Ascending aorta (tissue), 2 donors: ENCODE results near the gene SRD5A1. TPM values are rescaled to one million over a fixed set of nuclear protein-coding genes. Genes with fewer than 3 reads are reported as not detected.
A peak's percentile ranks its signal among the peaks of the same experiment; 100 is the strongest.

ENCODE experiments used
- DNase-seq, 2 donors: peaks; one replicate each; pipeline ENCODE4 v3.0.0-alpha.2; 2019; ENCODE audit warnings: low spot score in 2 of 2
- H3K27ac ChIP-seq, 2 donors: fragments of 200-600 bp; sonication (generic); one replicate each; pipeline ENCODE4 v1.5.1; 2016 to 2017; ENCODE audit warnings: mild to moderate bottlenecking in 1 of 2
- H3K27me3 ChIP-seq: fragments of 200-600 bp; sonication (generic); one replicate; pipeline ENCODE4 v1.5.1; 2017
- H3K36me3 ChIP-seq, 2 donors: fragments of 200-600 bp; sonication (generic); one replicate each; pipeline ENCODE4 v1.5.1; 2016
- H3K4me1 ChIP-seq, 2 donors: fragments of 200-600 bp; sonication (generic); one replicate each; pipeline ENCODE4 v1.5.1; 2016 to 2017; ENCODE audit warnings: mild to moderate bottlenecking in 1 of 2
- H3K4me3 ChIP-seq, 2 donors: fragments of 200-600 bp; sonication (generic); one replicate each; pipeline ENCODE4 v1.5.1; 2016 to 2017; ENCODE audit warnings: mild to moderate bottlenecking in 1 of 2
- H3K9me3 ChIP-seq, 2 donors: fragments of 200-600 bp; sonication (generic); one replicate each; pipeline ENCODE4 v1.5.1; 2016
- intact Hi-C: fragments of 100-400 bp; cut with DNase I; formaldehyde crosslinking; loops from one replicate; pipeline ENCODE4 v1.15.1; 2023
- total RNA-seq: library from RNA; depleted of rRNA; stranded (reverse); fragments of >200 nt; gene quantifications from one replicate; pipeline ENCODE4 v1.1.0, GENCODE V29; 2016
- TF ChIP-seq, protein P1 (sequence below), 3 experiments: fragments of 200-600 bp in 2 of 3; fragments of 450-650 bp in 1 of 3; sonication (generic) in 2 of 3; IDR thresholded peaks; one replicate each; pipeline ENCODE4 v1.5.1; 2016 to 2019; ENCODE audit warnings: antibody characterized with exemption in 3 of 3, mild to moderate bottlenecking in 1 of 3, moderate library complexity in 1 of 3

Gene SRD5A1
- total RNA-seq, 1 donor from 2014 or later = 186 TPM

- Histone ChIP-seq H3K36me3 (no peaks in the 10 kb centered on the region), H3K27ac (peak overlapping the region; percentile 88 to 89), H3K27me3 (no peaks in the 10 kb centered on the region), H3K9me3 (no peaks in the 10 kb centered on the region), H3K4me3 (no peak overlapping the region), H3K4me1 (peaks cover 14 to 29% of the 10 kb centered on the region in 2 donors)
- intact Hi-C loops = loop anchor here (2.0 to 10.0 kb wide), 2 partner anchors 72 to 1050 kb away; partner anchors contain the start of genes NSUN2 and SRD5A1
- TF ChIP-seq, protein P1, sequence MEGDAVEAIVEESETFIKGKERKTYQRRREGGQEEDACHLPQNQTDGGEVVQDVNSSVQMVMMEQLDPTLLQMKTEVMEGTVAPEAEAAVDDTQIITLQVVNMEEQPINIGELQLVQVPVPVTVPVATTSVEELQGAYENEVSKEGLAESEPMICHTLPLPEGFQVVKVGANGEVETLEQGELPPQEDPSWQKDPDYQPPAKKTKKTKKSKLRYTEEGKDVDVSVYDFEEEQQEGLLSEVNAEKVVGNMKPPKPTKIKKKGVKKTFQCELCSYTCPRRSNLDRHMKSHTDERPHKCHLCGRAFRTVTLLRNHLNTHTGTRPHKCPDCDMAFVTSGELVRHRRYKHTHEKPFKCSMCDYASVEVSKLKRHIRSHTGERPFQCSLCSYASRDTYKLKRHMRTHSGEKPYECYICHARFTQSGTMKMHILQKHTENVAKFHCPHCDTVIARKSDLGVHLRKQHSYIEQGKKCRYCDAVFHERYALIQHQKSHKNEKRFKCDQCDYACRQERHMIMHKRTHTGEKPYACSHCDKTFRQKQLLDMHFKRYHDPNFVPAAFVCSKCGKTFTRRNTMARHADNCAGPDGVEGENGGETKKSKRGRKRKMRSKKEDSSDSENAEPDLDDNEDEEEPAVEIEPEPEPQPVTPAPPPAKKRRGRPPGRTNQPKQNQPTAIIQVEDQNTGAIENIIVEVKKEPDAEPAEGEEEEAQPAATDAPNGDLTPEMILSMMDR (IDR thresholded peaks at IDR 0.05) = no peak
- no peak for DNase-seq
These were observed 71.8 kb downstream of the SRD5A1 start for GRCh38 chr5:6705088-6705487.

GRCh38 chr5:6705959-6706358, 72.7 kb downstream of the SRD5A1 start:
- no peak for DNase-seq
- H3K9me3 ChIP-seq = no peaks in the 10 kb centered on the region

GRCh38 chr5:6707852-6708251, 74.6 kb downstream of the SRD5A1 start:
- Histone ChIP-seq H3K9me3 (no peaks in the 10 kb centered on the region), H3K27me3 (no peaks in the 10 kb centered on the region), H3K36me3 (no peaks in the 10 kb centered on the region), H3K27ac (no peak overlapping the region), H3K4me3 (no peak overlapping the region), H3K4me1 (peaks cover 14 to 36% of the 10 kb centered on the region in 2 donors)
- TF ChIP-seq, protein P1 (IDR thresholded peaks at IDR 0.05) = no peak
- no peak for DNase-seq
- intact Hi-C loops = loop anchor here (10.0 kb wide), 1 partner anchor 1053 kb away; no protein-coding TSS in a partner anchor

More at GRCh38 chr5:6705959-6706358, 72.7 kb downstream of the SRD5A1 start:
- TF ChIP-seq, protein P1 (IDR thresholded peaks at IDR 0.05) = no peak
- Histone ChIP-seq H3K27ac (peak overlapping the region; percentile 88 to 89), H3K27me3 (no peaks in the 10 kb centered on the region), H3K4me3 (no peak overlapping the region), H3K36me3 (no peaks in the 10 kb centered on the region), H3K4me1 (peaks cover 14 to 29% of the 10 kb centered on the region in 2 donors)
- intact Hi-C loops = loop anchor here (2.0 to 10.0 kb wide), 2 partner anchors 73 to 1051 kb away; partner anchors contain the start of genes NSUN2 and SRD5A1

GRCh38 chr5:6708814-6709213, 75.6 kb downstream of the SRD5A1 start:
- Histone ChIP-seq H3K27me3 (no peaks in the 10 kb centered on the region), H3K4me1 (peaks cover 14 to 31% of the 10 kb centered on the region in 2 donors), H3K36me3 (no peaks in the 10 kb centered on the region), H3K9me3 (no peaks in the 10 kb centered on the region), H3K27ac (no peak overlapping the region), H3K4me3 (no peak overlapping the region)
- intact Hi-C loops = loop anchor here (10.0 kb wide), 1 partner anchor 1054 kb away; no protein-coding TSS in a partner anchor
- TF ChIP-seq, protein P1 (IDR thresholded peaks at IDR 0.05) = no peak
- no peak for DNase-seq

GRCh38 chr5:6710070-6710469, 76.8 kb downstream of the SRD5A1 start:
- TF ChIP-seq, protein P1 (IDR thresholded peaks at IDR 0.05) = no peak
- H3K4me1 ChIP-seq = peaks cover 9 to 25% of the 10 kb centered on the region in 2 donors

More at GRCh38 chr5:6710070-6710469, 76.8 kb downstream of the SRD5A1 start:
- Histone ChIP-seq H3K9me3 (no peaks in the 10 kb centered on the region), H3K36me3 (no peaks in the 10 kb centered on the region), H3K4me3 (no peak overlapping the region), H3K27me3 (no peaks in the 10 kb centered on the region), H3K27ac (no peak overlapping the region)
- intact Hi-C loops = loop anchor here (5.0 to 10.0 kb wide), 3 partner anchors 333 to 1215 kb away; partner anchors contain the start of gene MED10
- DNase-seq = no peak
